Pons (tissue), 1 donor: ENCODE data around the gene TRMU.
"Not testable (repeated sequence)": the region's sequence is repeated elsewhere in the genome, so short reads cannot be mapped to it uniquely, and the experiment has no call there.

Source experiments
- DNase-seq: peaks from one replicate; pipeline ENCODE4 v3.0.0-alpha.2; 2016; ENCODE audit warnings: low spot score

Gene TRMU

DNA sequence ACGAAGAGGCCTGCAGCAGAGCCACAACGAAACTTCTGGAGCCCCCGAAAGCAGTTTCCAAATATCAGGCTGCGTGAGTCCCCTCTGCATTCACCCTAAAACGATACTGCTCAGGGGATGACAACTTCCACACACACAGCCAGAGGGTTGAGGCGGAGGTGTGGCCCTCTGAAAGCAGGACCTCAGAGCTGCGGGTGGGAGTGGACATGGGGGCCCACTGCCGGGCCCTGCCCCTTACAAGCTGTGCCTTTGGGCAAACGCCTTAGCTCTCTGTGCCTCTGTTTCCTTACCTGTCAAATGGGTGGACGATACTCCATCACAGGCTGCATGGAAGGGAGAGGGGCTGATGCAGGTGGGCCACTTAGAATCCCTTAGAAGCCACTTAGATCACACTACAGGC is 53.1 kb downstream of the TRMU start:
- DNase-seq = no peak

DNA sequence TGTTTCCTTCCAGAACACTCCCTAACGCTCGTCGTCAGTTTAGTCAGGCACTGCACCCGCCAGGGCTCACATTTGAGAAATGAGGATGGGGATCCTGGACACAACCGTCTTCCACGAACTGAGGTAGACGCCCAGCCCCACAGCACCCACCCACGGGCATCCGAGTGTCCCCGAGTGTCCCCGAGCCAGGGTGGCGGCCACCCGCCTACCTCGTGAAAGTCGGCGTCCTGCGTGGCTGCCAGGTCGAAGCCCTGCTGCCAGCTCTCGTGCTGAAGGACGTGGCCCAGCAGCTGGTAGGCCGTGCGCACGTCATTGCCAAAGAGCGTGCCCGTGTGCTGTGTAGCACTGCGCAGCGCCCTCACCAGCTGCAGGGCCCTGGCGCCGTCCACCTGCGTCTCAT is 53.6 kb downstream of the TRMU start:
- DNase-seq = no peak

GRCh38 chr22:46390105-46390651 is 54.7 kb downstream of the TRMU start:
- no peak for DNase-seq

GRCh38 chr22:46390652-46391301 is 55.3 kb downstream of the TRMU start:
- peak; percentile 14 for DNase-seq

- no peak for DNase-seq
Measured at GRCh38 chr22:46391486-46392136, 56.1 kb downstream of the TRMU start.

- no peak for DNase-seq
Measured at GRCh38 chr22:46392137-46392844, 56.8 kb downstream of the TRMU start.

DNA sequence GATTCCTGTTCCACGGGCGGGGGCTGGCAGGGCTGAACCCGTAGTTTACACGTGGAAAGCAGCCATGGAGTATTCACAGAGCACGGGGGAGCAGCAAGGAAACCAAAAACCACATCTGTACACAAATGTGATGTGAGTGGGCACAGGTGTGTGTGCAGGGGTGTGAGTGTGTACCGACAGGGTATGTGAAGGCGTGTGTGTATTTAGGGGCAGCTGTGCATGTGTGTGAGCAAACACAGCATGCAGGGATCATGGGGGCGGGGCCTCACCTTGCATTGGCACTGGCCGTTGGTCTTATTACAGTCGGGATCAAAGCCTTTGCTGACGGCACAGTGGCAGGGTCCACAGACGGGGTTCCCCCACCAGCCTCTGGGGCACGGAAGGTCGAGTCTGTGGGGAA is 58.4 kb downstream of the TRMU start:
- DNase-seq = no peak

- DNase-seq = no peak
Measured at GRCh38 chr22:46394622-46395021, 59.1 kb downstream of the TRMU start.

DNA sequence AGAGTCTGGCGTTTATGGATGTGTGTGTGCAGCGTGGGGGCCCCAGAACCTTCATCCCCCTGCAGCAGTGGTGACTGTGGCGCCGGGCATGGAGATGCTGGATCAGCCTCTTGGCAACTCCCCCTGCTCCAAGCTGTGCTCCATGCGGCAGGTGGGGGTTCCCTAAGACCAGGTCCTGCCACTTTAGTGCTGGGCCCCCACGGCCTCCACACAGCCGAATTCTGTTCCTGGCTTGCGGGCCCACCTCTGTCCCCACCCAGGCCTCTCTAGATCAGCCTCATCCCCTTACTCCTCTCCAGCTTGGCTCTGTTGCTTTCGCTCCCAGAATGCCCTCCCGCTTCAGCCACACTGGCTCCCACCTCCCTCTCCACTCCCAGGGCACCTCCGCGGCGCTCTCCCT is 59.6 kb downstream of the TRMU start:
- DNase-seq = no peak

- not testable (repeated sequence) for DNase-seq
Measured at GRCh38 chr22:46397049-46397448, 61.5 kb downstream of the TRMU start.

GRCh38 chr22:46397514-46397913 is 62.0 kb downstream of the TRMU start:
- DNase-seq = no peak

GRCh38 chr22:46397951-46398350 is 62.4 kb downstream of the TRMU start:
- DNase-seq = no peak

- DNase-seq = no peak
Measured at GRCh38 chr22:46399251-46400024, 63.9 kb downstream of the TRMU start.

GRCh38 chr22:46401370-46401769 is 65.9 kb downstream of the TRMU start:
- no peak for DNase-seq

- no peak for DNase-seq
Measured at GRCh38 chr22:46402505-46402904, 67.0 kb downstream of the TRMU start.

DNA sequence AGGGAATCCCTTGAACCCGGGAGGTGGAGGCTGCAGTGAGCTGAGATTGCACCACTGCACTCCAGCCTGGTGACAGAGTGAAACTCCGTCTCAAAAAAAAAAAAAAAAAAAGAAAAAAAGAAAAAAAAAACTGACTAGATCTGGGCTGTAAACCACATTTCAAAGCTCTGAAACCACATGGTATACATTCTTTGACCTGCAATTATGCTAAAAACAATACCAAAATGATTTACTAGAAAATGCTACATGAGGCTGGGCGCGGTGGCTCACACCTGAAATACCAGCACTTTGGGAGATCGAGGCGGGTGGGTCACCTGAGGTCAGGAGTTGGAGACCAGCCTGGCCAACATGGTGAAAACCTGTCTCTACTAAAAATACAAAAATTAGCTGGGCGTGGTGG is 68.4 kb downstream of the TRMU start:
- not testable (repeated sequence) for DNase-seq

DNA sequence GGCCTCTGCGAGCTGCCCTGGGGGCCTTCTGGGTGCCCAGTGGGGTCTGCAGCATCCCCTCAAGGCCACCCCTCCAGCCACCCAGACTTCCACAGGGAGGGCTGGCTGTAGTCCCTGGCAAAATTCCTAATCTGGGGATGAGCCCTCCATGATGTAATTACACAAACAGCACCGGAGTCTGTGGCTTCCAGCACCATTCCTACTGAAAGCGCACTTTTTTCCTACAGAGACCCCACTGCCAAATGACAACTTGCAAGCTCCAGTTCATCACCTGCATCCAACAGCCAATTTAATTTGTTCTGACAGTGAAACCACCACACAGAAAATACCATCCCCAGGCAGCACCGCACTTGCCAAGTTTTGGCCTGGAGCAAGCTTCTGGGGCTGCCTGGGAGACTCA is 70.4 kb downstream of the TRMU start:
- no peak for DNase-seq

DNA sequence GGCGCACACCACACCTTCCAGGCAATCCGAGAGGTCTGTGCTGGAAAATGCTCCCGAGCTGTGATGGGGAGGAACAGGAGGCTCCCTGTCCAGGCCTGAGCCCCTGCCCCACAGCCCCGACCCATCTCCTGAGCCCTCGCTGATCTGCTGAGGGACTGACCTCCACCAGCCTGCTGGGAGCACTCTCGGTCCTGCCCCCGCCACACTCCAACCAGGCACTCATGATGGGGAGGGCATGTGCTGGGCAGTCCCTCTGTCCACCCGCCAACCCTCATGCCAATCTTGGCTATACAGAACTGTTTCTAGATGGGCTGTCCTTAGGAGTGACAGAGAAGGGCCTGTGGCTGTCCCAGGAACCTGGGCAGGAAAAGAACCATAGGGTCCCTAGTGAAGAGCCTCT is 70.8 kb downstream of the TRMU start:
- DNase-seq = no peak

DNA sequence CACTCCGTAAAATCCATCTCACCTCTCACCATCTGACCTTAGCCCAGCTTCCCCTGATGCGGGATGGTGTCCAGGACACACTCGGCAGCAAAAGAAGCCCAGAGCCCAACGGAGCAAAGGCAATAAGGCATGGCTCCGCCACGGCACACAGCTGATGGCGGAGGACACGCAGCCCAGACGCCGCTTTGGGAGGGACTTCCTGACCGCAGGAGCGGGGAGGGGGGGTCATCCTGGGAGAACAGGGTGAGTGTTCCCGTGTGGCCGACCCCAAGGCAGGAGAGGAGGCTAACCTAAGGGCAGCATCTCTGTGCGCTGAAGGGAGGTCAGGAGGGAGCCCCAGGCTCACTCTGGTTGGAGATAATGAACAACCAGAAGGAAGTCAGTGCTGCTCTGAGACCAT is 71.3 kb downstream of the TRMU start:
- DNase-seq = no peak
